ENCODE results near the gene PLCXD1.
"Not testable (repeated sequence)": the region's sequence is repeated elsewhere in the genome, so short reads cannot be mapped to it uniquely, and the experiment has no call there.

DNA sequence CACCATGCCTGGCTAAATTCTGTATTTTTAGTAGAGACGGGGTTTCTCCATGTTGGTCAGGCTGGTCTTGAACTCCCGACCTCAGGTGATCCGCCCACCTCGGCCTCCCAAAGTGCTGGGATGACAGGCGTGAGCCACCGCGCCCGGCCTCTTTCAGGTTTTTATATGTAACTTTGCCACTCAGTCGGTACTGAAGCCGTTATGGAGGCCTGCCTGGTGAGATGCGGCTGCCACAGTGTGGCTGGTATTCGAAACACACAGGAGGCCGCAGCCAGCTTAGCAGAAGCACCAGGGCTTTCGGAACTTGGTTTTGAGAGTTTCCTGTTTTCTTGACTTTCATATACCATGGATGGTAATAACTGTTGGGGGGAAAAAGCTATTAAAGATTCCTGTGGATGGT lies 43.5 kb downstream of the PLCXD1 start:
- TF ChIP-seq, protein P1, sequence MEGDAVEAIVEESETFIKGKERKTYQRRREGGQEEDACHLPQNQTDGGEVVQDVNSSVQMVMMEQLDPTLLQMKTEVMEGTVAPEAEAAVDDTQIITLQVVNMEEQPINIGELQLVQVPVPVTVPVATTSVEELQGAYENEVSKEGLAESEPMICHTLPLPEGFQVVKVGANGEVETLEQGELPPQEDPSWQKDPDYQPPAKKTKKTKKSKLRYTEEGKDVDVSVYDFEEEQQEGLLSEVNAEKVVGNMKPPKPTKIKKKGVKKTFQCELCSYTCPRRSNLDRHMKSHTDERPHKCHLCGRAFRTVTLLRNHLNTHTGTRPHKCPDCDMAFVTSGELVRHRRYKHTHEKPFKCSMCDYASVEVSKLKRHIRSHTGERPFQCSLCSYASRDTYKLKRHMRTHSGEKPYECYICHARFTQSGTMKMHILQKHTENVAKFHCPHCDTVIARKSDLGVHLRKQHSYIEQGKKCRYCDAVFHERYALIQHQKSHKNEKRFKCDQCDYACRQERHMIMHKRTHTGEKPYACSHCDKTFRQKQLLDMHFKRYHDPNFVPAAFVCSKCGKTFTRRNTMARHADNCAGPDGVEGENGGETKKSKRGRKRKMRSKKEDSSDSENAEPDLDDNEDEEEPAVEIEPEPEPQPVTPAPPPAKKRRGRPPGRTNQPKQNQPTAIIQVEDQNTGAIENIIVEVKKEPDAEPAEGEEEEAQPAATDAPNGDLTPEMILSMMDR (conservative IDR thresholded peaks at IDR 0.05): not testable (repeated sequence)
- not testable (repeated sequence) for TF ChIP-seq EZH2 (IDR thresholded peaks at IDR 0.05; ENCODE audit: low read depth)
